ENCODE data around the gene CNIH2.

The CNIH2 gene

DNA sequence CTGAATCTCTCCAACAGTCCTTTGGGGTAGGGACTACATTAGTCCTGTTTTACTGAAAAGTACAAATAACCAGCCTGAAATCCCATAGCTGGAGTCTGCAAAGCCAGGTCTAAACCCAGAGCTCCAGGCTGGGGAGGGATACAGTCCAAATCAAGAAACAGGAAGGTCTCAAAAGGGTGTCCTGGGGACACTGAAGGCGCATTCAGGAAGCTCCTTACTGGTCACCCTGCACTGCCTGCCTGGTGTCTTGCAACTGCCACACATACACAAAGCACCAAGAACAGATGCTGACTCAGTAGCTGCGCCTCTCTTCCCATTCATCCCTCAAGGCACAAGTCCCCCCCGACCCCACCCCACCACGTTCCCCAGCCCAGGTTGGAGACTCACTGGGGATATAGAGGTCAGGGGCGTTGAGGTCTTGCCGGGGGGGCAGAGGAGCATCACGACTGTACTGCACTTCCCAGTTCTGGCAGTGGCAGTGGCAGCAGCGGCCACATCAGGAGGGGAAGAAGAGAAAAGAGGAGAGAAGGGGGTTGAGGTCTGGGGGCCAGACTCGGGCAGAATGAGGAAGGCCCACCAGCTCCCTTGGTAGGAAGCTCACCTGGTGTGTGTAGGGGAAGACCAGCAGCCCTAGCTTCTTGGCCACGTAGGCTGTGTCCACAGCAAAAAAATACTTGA lies 9.4 kb downstream of the CNIH2 start:
- Histone ChIP-seq H3K27me3 (ENCODE audit: control insufficient read depth, insufficient read depth, low read length) (peaks cover 14% of the 10 kb centered on the region), H3K9me3 (ENCODE audit: control insufficient read depth, insufficient read depth, low read length) (no peaks in the 10 kb centered on the region), H3K36me3 (ENCODE audit: control insufficient read depth, insufficient read depth, low read length) (peaks cover 18% of the 10 kb centered on the region), H3K4me3 (ENCODE audit: low read depth, low read length) (peak overlapping the region; percentile 94), H3K4me1 (ENCODE audit: control insufficient read depth, insufficient read depth, low read length) (peaks cover 3% of the 10 kb centered on the region), H3K9ac (ENCODE audit: low read depth, low read length) (no peak overlapping the region)

DNA sequence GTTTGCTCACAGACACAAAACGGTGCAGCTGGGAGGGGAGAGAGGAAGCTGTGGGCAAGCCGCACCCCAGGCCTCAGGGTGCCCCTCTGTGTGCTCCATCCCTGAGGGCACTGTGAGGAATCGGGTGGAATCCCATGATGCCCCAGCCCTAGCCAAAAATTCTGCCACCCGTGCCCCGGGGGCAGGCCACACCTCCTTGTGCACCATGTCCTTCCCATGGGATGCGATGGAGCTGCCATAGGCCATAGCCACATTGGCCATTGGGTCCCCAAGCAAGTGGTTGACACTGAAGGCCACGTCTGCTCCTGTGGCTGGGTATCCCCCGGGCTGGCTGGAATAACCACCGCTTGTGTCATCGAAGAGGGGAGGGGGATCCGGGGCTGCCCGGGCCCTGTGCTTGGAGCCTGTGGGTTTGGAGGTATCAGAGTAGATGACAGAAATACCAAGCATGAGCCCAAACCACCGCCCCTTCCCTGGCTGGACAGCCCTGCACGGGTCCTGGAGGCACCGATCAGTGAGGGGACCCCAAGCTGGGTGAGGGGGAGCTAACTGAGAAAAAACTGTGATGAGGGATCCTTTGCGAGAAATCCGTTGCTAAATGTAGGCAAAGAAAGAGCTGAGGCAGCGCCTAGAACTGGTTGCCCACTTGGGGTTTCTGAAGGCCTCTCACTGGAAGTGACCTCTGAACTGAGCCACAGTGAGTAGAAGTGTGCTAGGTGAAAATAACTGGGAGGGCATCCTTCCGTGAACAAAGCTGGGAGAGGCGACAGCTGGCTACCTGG lies 10.1 kb downstream of the CNIH2 start:
- no peaks in the 10 kb centered on the region for H3K9me3 ChIP-seq (ENCODE audit: control insufficient read depth, insufficient read depth, low read length)
- H3K4me1 ChIP-seq (ENCODE audit: control insufficient read depth, insufficient read depth, low read length): no peaks in the 10 kb centered on the region
- H3K9ac ChIP-seq (ENCODE audit: low read depth, low read length): peak overlapping the region; percentile 89
- peak overlapping the region; percentile 94 for H3K4me3 ChIP-seq (ENCODE audit: low read depth, low read length)
- peaks cover 22% of the 10 kb centered on the region for H3K27me3 ChIP-seq (ENCODE audit: control insufficient read depth, insufficient read depth, low read length)
- H3K36me3 ChIP-seq (ENCODE audit: control insufficient read depth, insufficient read depth, low read length): peaks cover 18% of the 10 kb centered on the region

DNA sequence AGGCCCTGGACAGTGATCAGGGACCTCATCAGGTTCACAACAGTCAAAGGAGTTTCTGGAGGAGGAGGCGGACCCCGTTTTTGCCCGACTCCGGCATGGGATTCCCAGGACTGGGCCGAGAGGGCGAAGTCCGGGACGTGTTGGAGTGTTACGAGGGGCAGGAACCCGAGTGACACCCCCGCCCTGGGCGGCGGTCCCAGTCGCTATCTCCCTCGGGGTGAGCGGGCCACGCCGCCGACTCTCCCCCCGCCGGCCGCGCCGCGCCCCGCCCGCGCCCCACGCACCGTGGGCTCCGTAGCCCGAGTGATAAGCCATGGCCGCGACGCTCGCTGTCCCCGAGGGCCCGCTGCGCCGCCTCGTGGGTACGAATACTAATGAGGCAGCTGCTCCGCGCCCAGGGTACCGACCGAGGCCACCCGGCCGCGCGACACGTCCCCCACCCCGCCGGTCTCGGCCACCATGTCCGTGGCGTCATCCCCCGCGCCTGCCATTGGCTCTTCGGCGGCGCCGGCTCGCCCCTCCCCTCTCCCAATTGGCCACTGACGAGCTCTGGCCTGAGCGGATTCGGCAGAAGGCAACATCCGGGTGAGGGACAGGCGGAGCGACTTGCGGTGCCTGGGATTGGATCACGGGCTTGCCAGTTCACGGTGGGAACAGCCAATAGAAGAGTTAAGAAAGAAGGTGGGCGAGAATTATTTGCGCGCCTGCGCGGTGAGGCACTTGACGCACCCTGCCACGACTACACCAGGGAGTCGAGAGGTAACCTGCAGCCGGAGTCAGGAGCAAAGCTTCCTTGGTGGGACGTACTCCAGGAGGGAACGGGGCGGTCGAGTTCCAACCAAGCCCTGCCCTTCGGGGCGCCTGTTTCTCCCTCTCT lies 10.9 kb downstream of the CNIH2 start, which contains the start of gene YIF1A:
Gene YIF1A, minus strand, starts transcription at position 473 of the 877 bp plus-strand sequence. Its CDS starts 158 bp downstream, at position 315.
- no peaks in the 10 kb centered on the region for H3K9me3 ChIP-seq (ENCODE audit: control insufficient read depth, insufficient read depth, low read length)
- peak within 1 kb of the TSS; percentile 94 for H3K4me3 ChIP-seq (ENCODE audit: low read depth, low read length)
- no peaks in the 10 kb centered on the region for H3K4me1 ChIP-seq (ENCODE audit: control insufficient read depth, insufficient read depth, low read length)
- H3K9ac ChIP-seq (ENCODE audit: low read depth, low read length): peak within 1 kb of the TSS; percentile 89
- peaks cover 18% of the 10 kb centered on the region for H3K36me3 ChIP-seq (ENCODE audit: control insufficient read depth, insufficient read depth, low read length)
- H3K27me3 ChIP-seq (ENCODE audit: control insufficient read depth, insufficient read depth, low read length): peaks cover 24% of the 10 kb centered on the region

DNA sequence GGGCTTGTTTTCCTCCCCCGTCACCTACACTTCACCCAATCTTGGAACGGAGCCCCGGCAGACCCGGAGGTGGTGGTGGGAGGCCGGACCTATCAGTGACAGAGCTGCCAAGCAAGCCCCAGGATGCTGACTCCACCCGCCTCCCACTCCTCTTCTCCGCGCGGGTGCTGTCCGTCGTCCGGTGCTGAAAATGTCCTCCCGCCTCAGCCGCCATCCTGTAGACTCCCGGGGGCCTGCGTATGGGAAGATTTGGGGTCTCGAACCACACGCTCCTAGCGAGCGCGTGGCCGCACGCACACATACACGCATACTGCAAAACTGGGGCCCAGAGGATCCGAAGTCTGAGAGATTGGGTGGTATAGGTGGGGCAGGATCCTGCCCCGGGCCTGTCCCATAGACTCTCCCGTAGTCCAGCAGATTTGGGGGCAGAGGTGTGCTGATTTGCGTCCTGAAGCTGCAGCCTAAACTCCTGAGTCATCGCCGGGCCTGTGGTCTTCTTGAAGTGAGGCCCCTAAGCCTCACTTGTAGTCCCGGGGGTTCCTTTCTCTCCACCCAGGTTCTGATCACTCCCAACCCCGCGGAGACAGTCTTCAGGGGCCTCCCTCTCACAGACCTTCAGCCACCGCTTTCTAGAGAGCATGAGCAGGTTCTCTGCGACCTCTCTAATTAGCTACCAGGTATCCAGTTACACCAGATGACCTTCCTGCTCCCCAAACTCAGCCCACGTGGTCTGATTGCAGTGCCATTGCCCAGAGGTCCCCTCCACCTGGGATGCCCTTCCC lies 11.8 kb downstream of the CNIH2 start:
- H3K9ac ChIP-seq (ENCODE audit: low read depth, low read length): peak overlapping the region; percentile 87
- no peaks in the 10 kb centered on the region for H3K9me3 ChIP-seq (ENCODE audit: control insufficient read depth, insufficient read depth, low read length)
- peaks cover 24% of the 10 kb centered on the region for H3K27me3 ChIP-seq (ENCODE audit: control insufficient read depth, insufficient read depth, low read length)
- peak overlapping the region; percentile 94 for H3K4me3 ChIP-seq (ENCODE audit: low read depth, low read length)
- no peaks in the 10 kb centered on the region for H3K4me1 ChIP-seq (ENCODE audit: control insufficient read depth, insufficient read depth, low read length)
- peaks cover 12% of the 10 kb centered on the region for H3K36me3 ChIP-seq (ENCODE audit: control insufficient read depth, insufficient read depth, low read length)

DNA sequence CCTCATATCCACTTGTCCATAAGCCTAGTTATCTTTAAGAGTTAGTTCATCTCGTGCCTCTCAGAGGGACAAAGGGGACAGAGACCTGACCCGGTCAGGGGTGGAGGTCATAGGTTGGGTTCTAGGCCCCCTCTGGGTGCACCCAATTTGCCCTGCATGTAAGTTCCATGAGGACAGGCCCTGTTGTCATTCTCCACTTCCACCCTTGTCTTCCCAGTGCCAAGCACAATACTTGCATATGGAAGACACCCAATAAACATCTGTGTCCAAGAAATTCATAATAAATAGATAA lies 12.3 kb downstream of the CNIH2 start:
- H3K27me3 ChIP-seq (ENCODE audit: control insufficient read depth, insufficient read depth, low read length): peaks cover 24% of the 10 kb centered on the region
- H3K9ac ChIP-seq (ENCODE audit: low read depth, low read length): no peak overlapping the region
- peaks cover 7% of the 10 kb centered on the region for H3K36me3 ChIP-seq (ENCODE audit: control insufficient read depth, insufficient read depth, low read length)
- no peak overlapping the region for H3K4me3 ChIP-seq (ENCODE audit: low read depth, low read length)
- no peaks in the 10 kb centered on the region for H3K4me1 ChIP-seq (ENCODE audit: control insufficient read depth, insufficient read depth, low read length)
- no peaks in the 10 kb centered on the region for H3K9me3 ChIP-seq (ENCODE audit: control insufficient read depth, insufficient read depth, low read length)

DNA sequence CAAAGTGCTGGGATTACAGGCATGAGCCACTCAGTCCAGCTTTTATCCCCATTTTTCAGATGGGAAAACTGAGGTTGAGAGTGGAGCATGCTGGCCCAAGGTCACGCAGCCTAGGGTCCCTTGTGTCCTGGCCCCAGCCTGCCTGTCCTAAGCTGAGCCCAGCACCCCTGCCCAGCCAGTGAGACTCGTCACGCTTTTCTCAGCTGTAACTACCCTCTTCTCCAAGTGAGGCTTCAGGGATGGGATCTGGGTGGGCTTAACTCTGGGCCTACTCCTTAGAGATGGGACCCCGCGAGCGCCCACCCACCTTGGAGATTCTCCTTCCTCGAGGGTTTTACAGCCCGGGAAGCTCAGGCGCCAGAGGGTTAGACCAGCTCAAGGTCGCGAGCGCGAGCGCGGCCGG lies 13.3 kb downstream of the CNIH2 start:
- Histone ChIP-seq H3K9ac (ENCODE audit: low read depth, low read length) (no peak overlapping the region), H3K9me3 (ENCODE audit: control insufficient read depth, insufficient read depth, low read length) (no peaks in the 10 kb centered on the region), H3K4me1 (ENCODE audit: control insufficient read depth, insufficient read depth, low read length) (no peaks in the 10 kb centered on the region), H3K27me3 (ENCODE audit: control insufficient read depth, insufficient read depth, low read length) (peaks cover 24% of the 10 kb centered on the region), H3K36me3 (ENCODE audit: control insufficient read depth, insufficient read depth, low read length) (no peaks in the 10 kb centered on the region), H3K4me3 (ENCODE audit: low read depth, low read length) (peak overlapping the region; percentile 53)

DNA sequence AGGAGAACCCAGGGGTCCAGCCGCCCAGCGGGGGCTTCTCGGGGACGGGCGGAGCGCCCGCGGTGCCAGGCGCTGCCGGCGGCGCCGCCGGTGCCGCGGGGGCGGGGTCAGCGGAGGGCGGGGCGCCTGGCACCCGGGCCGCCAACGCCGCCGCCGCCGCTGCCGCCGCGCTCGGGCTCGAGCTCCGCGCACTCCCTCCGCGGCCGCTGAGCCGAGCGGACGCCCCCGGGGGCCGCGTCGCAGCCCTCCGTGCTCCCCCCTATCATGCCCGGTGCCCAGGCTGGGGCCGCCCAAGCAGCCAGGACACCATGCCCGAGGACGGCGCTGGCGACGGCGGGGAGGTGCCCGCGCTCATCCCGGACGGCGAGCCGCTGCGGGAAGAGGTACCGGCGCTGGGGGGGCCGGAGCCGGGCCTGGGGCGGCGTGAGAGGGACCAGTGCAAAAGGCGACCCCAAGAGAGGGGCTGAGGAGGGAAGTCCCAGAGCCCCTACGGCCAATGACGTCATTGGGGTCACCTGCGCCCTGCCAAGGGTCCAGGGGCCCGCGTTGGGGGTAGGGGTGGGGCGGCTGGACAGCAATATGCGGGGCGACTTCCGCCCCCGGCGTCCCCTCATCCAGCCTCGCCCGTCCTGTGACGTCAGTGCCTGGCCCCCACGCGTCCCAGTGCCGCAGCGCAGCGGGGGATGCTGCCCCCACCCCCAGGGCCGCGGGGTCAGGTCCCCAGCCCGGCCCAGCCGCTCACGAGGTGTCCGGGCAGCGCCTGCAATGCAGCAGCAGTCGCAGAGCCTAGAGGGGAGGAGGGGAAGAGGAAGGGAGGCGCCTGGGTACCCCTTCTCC lies 13.9 kb downstream of the CNIH2 start, which contains the start of gene TMEM151A:
Gene TMEM151A, plus strand, starts transcription at position 189 of the 837 bp plus-strand sequence. Its CDS starts 120 bp downstream, at position 309.
- H3K27me3 ChIP-seq (ENCODE audit: control insufficient read depth, insufficient read depth, low read length): peaks cover 24% of the 10 kb centered on the region

DNA sequence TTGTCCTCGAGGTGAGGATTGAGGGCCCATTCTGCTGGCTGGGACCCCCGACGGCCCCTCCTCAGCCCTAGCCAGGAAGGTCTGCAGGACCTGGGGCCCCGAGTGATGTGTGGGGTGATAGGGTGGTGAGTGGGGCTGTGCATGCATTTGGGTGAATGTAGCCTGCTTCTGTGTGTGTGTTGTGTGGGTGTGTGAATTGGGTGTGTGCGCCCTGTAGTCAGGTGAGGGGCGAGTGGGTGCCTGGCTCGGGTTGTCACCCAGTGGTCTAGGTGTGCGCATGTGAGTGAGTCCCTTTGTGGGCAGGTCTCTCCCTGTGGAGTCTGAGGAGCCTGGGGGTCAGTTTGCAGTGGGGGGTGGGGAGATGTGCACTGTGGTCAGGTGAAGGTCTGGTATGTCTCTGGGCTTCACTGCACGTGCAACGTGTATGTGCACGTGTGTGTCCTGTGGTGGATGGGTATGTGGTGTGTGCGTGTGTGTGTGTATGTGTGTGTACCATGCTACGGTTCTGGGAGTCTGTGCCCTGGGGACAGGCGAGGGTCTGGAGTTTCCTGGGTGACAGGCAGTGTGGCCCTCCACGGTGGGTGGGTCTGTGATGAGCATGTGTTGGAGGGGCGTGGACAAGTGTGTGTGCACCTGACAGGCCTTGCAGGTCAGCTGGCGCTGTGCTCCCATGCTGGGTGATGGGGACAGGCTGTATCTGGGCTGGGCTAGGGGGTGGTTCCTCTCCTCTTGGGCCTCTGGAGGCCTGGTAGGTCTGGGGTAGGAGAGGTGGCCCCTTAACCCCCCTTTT lies 14.8 kb downstream of the CNIH2 start:
- Histone ChIP-seq H3K27me3 (ENCODE audit: control insufficient read depth, insufficient read depth, low read length) (peaks cover 24% of the 10 kb centered on the region), H3K4me3 (ENCODE audit: low read depth, low read length) (peak overlapping the region; percentile 54), H3K36me3 (ENCODE audit: control insufficient read depth, insufficient read depth, low read length) (no peaks in the 10 kb centered on the region), H3K9me3 (ENCODE audit: control insufficient read depth, insufficient read depth, low read length) (no peaks in the 10 kb centered on the region), H3K4me1 (ENCODE audit: control insufficient read depth, insufficient read depth, low read length) (no peaks in the 10 kb centered on the region), H3K9ac (ENCODE audit: low read depth, low read length) (no peak overlapping the region)

More for the DNA sequence above, 13.9 kb downstream of the CNIH2 start, which contains the start of gene TMEM151A:
- Histone ChIP-seq H3K4me3 (ENCODE audit: low read depth, low read length) (peak within 1 kb of the TSS; percentile 54), H3K4me1 (ENCODE audit: control insufficient read depth, insufficient read depth, low read length) (no peaks in the 10 kb centered on the region), H3K36me3 (ENCODE audit: control insufficient read depth, insufficient read depth, low read length) (no peaks in the 10 kb centered on the region), H3K9me3 (ENCODE audit: control insufficient read depth, insufficient read depth, low read length) (no peaks in the 10 kb centered on the region), H3K9ac (ENCODE audit: low read depth, low read length) (no peak within 1 kb of the TSS)

DNA sequence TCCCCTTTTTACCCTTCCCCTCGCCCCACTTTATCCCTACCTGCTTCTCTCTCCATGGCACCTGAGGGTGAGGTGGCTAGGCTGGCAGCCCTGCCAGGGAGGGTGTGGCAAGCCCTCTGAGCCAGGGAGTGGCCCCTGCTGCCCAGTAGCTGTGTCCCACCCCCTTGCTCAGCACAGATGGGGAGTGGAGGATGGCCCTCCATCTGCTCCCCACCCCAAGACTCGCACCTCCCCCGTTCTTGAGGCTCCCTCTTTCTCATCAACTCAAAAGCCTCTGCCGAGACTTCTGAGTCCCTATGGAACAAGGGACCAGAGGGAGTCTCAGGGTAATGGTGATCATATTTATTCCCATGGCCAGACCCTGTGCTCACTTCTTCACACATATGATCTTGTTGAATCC lies 15.4 kb downstream of the CNIH2 start:
- H3K9me3 ChIP-seq (ENCODE audit: control insufficient read depth, insufficient read depth, low read length): no peaks in the 10 kb centered on the region
- no peaks in the 10 kb centered on the region for H3K4me1 ChIP-seq (ENCODE audit: control insufficient read depth, insufficient read depth, low read length)
- H3K27me3 ChIP-seq (ENCODE audit: control insufficient read depth, insufficient read depth, low read length): peaks cover 24% of the 10 kb centered on the region
- no peak overlapping the region for H3K9ac ChIP-seq (ENCODE audit: low read depth, low read length)
- no peaks in the 10 kb centered on the region for H3K36me3 ChIP-seq (ENCODE audit: control insufficient read depth, insufficient read depth, low read length)
- no peak overlapping the region for H3K4me3 ChIP-seq (ENCODE audit: low read depth, low read length)

Data from iPS-15b (cell line).